ENCODE data around the gene SPAG17. TPM values are rescaled to one million over a fixed set of nuclear protein-coding genes. Genes with fewer than 3 reads are reported as not detected.
A peak's percentile ranks its signal among the peaks of the same experiment; 100 is the strongest.

The SPAG17 gene
- polyA plus RNA-seq, 1 experiment: not detected

DNA sequence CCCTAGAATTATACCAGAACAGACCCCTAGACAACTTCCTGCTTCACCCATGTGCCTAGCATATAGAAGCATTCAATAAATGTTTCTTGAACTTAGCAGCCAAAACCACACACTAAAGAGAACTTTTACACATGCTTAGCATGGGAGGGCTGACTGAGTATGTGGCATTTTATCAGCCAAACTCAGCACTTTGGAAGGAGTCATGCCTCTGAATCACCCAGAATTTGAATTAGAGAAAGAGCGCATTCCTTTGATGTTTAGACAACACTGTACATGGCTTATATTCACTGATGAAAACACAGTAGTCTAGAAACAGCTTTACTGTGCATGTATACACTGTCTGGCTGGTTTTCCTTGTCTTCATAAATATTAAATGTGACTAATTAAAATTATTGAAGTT is 26.1 kb downstream of the SPAG17 start:
- Histone ChIP-seq H3K9me3 (ENCODE audit: control insufficient read depth, insufficient read depth, low read length) (no peaks in the 10 kb centered on the region), H3K27ac (ENCODE audit: low read depth, low read length) (no peak overlapping the region), H3K4me3 (ENCODE audit: low read depth, low read length) (no peak overlapping the region), H3K27me3 (ENCODE audit: control insufficient read depth, insufficient read depth, low read length) (peaks cover 2% of the 10 kb centered on the region)
- peak; percentile 36 for DNase-seq (ENCODE audit: low read depth, low spot score)
- POLR2A ChIA-PET: no interaction called here
- CTCF ChIA-PET: interaction anchor here (2.0 kb wide), 1 partner anchor 7 kb away, joined by 11 read pairs; no protein-coding TSS in a partner anchor
- TF ChIP-seq, protein P1, sequence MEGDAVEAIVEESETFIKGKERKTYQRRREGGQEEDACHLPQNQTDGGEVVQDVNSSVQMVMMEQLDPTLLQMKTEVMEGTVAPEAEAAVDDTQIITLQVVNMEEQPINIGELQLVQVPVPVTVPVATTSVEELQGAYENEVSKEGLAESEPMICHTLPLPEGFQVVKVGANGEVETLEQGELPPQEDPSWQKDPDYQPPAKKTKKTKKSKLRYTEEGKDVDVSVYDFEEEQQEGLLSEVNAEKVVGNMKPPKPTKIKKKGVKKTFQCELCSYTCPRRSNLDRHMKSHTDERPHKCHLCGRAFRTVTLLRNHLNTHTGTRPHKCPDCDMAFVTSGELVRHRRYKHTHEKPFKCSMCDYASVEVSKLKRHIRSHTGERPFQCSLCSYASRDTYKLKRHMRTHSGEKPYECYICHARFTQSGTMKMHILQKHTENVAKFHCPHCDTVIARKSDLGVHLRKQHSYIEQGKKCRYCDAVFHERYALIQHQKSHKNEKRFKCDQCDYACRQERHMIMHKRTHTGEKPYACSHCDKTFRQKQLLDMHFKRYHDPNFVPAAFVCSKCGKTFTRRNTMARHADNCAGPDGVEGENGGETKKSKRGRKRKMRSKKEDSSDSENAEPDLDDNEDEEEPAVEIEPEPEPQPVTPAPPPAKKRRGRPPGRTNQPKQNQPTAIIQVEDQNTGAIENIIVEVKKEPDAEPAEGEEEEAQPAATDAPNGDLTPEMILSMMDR (IDR thresholded peaks at IDR 0.05; ENCODE audit: low read depth, low read length): no peak

DNA sequence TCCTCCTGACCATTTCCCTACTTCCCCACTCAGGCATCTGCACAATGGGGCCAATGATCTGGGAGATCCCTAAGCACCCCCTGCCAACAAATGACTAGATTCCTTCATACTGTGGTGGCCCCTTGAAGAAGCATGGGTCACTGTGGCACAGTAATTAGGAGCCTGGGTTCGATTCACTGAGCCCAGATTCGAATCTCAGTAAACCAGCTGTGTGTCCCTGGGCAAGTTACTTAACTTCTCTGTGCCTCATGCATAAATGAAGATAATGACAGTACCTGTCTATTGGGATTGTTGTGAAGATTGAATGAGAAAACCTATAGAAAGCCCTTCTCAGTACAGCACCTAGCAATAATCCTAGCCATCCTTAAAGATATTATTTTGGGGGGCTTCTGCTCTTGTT is 27.5 kb downstream of the SPAG17 start:
- H3K4me3 ChIP-seq (ENCODE audit: low read depth, low read length): no peak overlapping the region
- TF ChIP-seq, protein P1 (IDR thresholded peaks at IDR 0.05; ENCODE audit: low read depth, low read length): no peak
- H3K27me3 ChIP-seq (ENCODE audit: control insufficient read depth, insufficient read depth, low read length): no peaks in the 10 kb centered on the region
- DNase-seq (ENCODE audit: low read depth, low spot score): no peak
- no peak overlapping the region for H3K27ac ChIP-seq (ENCODE audit: low read depth, low read length)
- no peaks in the 10 kb centered on the region for H3K9me3 ChIP-seq (ENCODE audit: control insufficient read depth, insufficient read depth, low read length)
- ChIA-PET CTCF (interaction anchor here (1.0 kb wide), 1 partner anchor 1210 kb away, joined by 3 read pairs; no protein-coding TSS in a partner anchor), POLR2A (no interaction called here)

- Histone ChIP-seq H3K9me3 (ENCODE audit: control insufficient read depth, insufficient read depth, low read length) (no peaks in the 10 kb centered on the region), H3K4me3 (ENCODE audit: low read depth, low read length) (no peak overlapping the region), H3K27me3 (ENCODE audit: control insufficient read depth, insufficient read depth, low read length) (no peaks in the 10 kb centered on the region), H3K27ac (ENCODE audit: low read depth, low read length) (no peak overlapping the region)
- no peak for DNase-seq (ENCODE audit: low read depth, low spot score)
- ChIA-PET CTCF (interaction anchor here (0.5 to 0.9 kb wide), 2 partner anchors 81 to 351 kb away, joined by 3 read pairs; no protein-coding TSS in a partner anchor), POLR2A (no interaction called here)
- TF ChIP-seq, protein P1 (IDR thresholded peaks at IDR 0.05; ENCODE audit: low read depth, low read length): no peak
Measured at GRCh38 chr1:118155106-118155505, 29.9 kb downstream of the SPAG17 start.

- no peak overlapping the region for H3K27ac ChIP-seq (ENCODE audit: low read depth, low read length)
- no peak for DNase-seq (ENCODE audit: low read depth, low spot score)
- H3K4me3 ChIP-seq (ENCODE audit: low read depth, low read length): no peak overlapping the region
- POLR2A ChIA-PET: no interaction called here
- no peaks in the 10 kb centered on the region for H3K27me3 ChIP-seq (ENCODE audit: control insufficient read depth, insufficient read depth, low read length)
- H3K9me3 ChIP-seq (ENCODE audit: control insufficient read depth, insufficient read depth, low read length): no peaks in the 10 kb centered on the region
- CTCF ChIA-PET: interaction anchor here (0.9 to 1.2 kb wide), 2 partner anchors 77 to 80 kb away, joined by 3 to 8 read pairs; no protein-coding TSS in a partner anchor
- TF ChIP-seq, protein P1 (IDR thresholded peaks at IDR 0.05; ENCODE audit: low read depth, low read length): peak; percentile 26; the same call in 1 of the 2 replicates
Measured at GRCh38 chr1:118154220-118154619, 30.8 kb downstream of the SPAG17 start.

- Histone ChIP-seq H3K4me3 (ENCODE audit: low read depth, low read length) (no peak overlapping the region), H3K9me3 (ENCODE audit: control insufficient read depth, insufficient read depth, low read length) (no peaks in the 10 kb centered on the region), H3K27me3 (ENCODE audit: control insufficient read depth, insufficient read depth, low read length) (no peaks in the 10 kb centered on the region), H3K27ac (ENCODE audit: low read depth, low read length) (no peak overlapping the region)
- TF ChIP-seq, protein P1 (IDR thresholded peaks at IDR 0.05; ENCODE audit: low read depth, low read length): peak; percentile 86
- POLR2A ChIA-PET: no interaction called here
- CTCF ChIA-PET: interaction anchor here (0.6 to 1.7 kb wide), 15 partner anchors 9 to 1217 kb away, joined by 3 to 12 read pairs (median 4); partner anchors contain the start of gene HAO2
- DNase-seq (ENCODE audit: low read depth, low spot score): peak; percentile 38
Measured at GRCh38 chr1:118151312-118151937, 33.6 kb downstream of the SPAG17 start.

Data from AG04450 (cell line).